Measurements from ENCODE around the gene STK11. TPM values are rescaled to one million over a fixed set of nuclear protein-coding genes. Genes with fewer than 3 reads are reported as not detected.
A peak's percentile ranks its signal among the peaks of the same experiment; 100 is the strongest.

Gene STK11
- total RNA-seq, 1 donor from 2014 or later, result 27.4 TPM

- H3K36me3 ChIP-seq, result no peaks in the 10 kb centered on the region
- H3K27ac Mint-ChIP-seq, result no peak overlapping the region
- no peak overlapping the region for H3K4me3 Mint-ChIP-seq
- peaks cover 70% of the 10 kb centered on the region for H3F3A ChIP-seq (ENCODE audit: low read depth)
- peaks cover 26% of the 10 kb centered on the region for H3K4me1 ChIP-seq
- no peak for DNase-seq (ENCODE audit: low spot score)
- H3K4me2 ChIP-seq, result no peak overlapping the region
- peaks cover 83% of the 10 kb centered on the region for H4K20me1 ChIP-seq (ENCODE audit: low read depth)
- peaks cover 83% of the 10 kb centered on the region for H3K79me2 ChIP-seq (ENCODE audit: low read depth)
- H3K9me3 ChIP-seq (ENCODE audit: low read depth), result no peaks in the 10 kb centered on the region
- H3K9me3 Mint-ChIP-seq, result no peaks in the 10 kb centered on the region
- H3K36me3 Mint-ChIP-seq, result peaks cover 11% of the 10 kb centered on the region
- no peak overlapping the region for H3K4me3 ChIP-seq
- H2AFZ ChIP-seq (replicated peaks), result no peak overlapping the region
- H3K4me1 Mint-ChIP-seq, result peaks cover 24% of the 10 kb centered on the region
- TF ChIP-seq EZH2phosphoT487 (IDR thresholded peaks at IDR 0.05), result no peak
- peaks cover 9% of the 10 kb centered on the region for H3K27me3 Mint-ChIP-seq (ENCODE audit: insufficient read depth, low read depth)
- H3K27ac ChIP-seq, result peak overlapping the region; percentile 71
- H3K9ac ChIP-seq, result no peak overlapping the region
- H3K27me3 ChIP-seq, result no peaks in the 10 kb centered on the region
These were observed 48.5 kb downstream of the STK11 start for GRCh38 chr19:1254081-1254527.

GRCh38 chr19:1254530-1255185 lies 49.1 kb downstream of the STK11 start:
- DNase-seq (ENCODE audit: low spot score), result no peak
- peaks cover 82% of the 10 kb centered on the region for H3K79me2 ChIP-seq (ENCODE audit: low read depth)
- peaks cover 11% of the 10 kb centered on the region for H3K36me3 Mint-ChIP-seq
- H4K20me1 ChIP-seq (ENCODE audit: low read depth), result peaks cover 88% of the 10 kb centered on the region
- H3K4me3 ChIP-seq, result no peak overlapping the region
- H3F3A ChIP-seq (ENCODE audit: low read depth), result peaks cover 75% of the 10 kb centered on the region
- H3K27me3 Mint-ChIP-seq (ENCODE audit: insufficient read depth, low read depth), result peaks cover 11% of the 10 kb centered on the region
- H3K4me1 ChIP-seq, result peaks cover 32% of the 10 kb centered on the region
- no peak overlapping the region for H3K4me2 ChIP-seq
- H3K27me3 ChIP-seq, result no peaks in the 10 kb centered on the region
- H3K9ac ChIP-seq, result no peak overlapping the region
- H3K4me1 Mint-ChIP-seq, result peaks cover 28% of the 10 kb centered on the region
- no peak for TF ChIP-seq CTCF (IDR thresholded peaks at IDR 0.05)
- no peak for TF ChIP-seq EZH2phosphoT487 (IDR thresholded peaks at IDR 0.05)
- no peak for TF ChIP-seq EZH2 (IDR thresholded peaks at IDR 0.05)
- no peaks in the 10 kb centered on the region for H3K9me3 ChIP-seq (ENCODE audit: low read depth)
- H3K36me3 ChIP-seq, result no peaks in the 10 kb centered on the region
- peak overlapping the region; percentile 46 for H3K27ac ChIP-seq
- H3K27ac Mint-ChIP-seq, result no peak overlapping the region
- H3K4me3 Mint-ChIP-seq, result peak overlapping the region; percentile 33
- H3K9me3 Mint-ChIP-seq, result no peaks in the 10 kb centered on the region
- no peak overlapping the region for H2AFZ ChIP-seq (replicated peaks)

GRCh38 chr19:1255186-1256161 lies 49.9 kb downstream of the STK11 start:
- Mint-ChIP-seq H3K36me3 (peaks cover 11% of the 10 kb centered on the region), H3K4me1 (peaks cover 32% of the 10 kb centered on the region), H3K27me3 (ENCODE audit: insufficient read depth, low read depth) (peaks cover 12% of the 10 kb centered on the region), H3K27ac (no peak overlapping the region), H3K9me3 (no peaks in the 10 kb centered on the region), H3K4me3 (no peak overlapping the region)
- Histone ChIP-seq H3K9me3 (ENCODE audit: low read depth) (no peaks in the 10 kb centered on the region), H3K27me3 (no peaks in the 10 kb centered on the region), H3K79me2 (ENCODE audit: low read depth) (peaks cover 74% of the 10 kb centered on the region), H3K36me3 (no peaks in the 10 kb centered on the region), H3K27ac (peak overlapping the region; percentile 46), H3K4me2 (no peak overlapping the region), H3K4me3 (no peak overlapping the region), H4K20me1 (ENCODE audit: low read depth) (peaks cover 97% of the 10 kb centered on the region), H2AFZ (replicated peaks) (no peak overlapping the region), H3K9ac (no peak overlapping the region), H3K4me1 (peaks cover 38% of the 10 kb centered on the region), H3F3A (ENCODE audit: low read depth) (peaks cover 83% of the 10 kb centered on the region)
- no peak for DNase-seq (ENCODE audit: low spot score)
- no peak for TF ChIP-seq CTCF (IDR thresholded peaks at IDR 0.05)
- no peak for TF ChIP-seq EZH2 (IDR thresholded peaks at IDR 0.05)
- no peak for TF ChIP-seq EZH2phosphoT487 (IDR thresholded peaks at IDR 0.05)
